ENCODE data around the gene CCNF. TPM values are rescaled to one million over a fixed set of nuclear protein-coding genes. Genes with fewer than 3 reads are reported as not detected.

The CCNF gene
- total and polyA plus RNA-seq, 2 of the 4 experiments (the other 2 are of a cell fraction) = 8.2 to 20.1 TPM

- Histone ChIP-seq H3K27ac (ENCODE audit: insufficient read depth, low read length) (no peak overlapping the region), H3K14ac (replicated peaks; ENCODE audit: low read depth, low read length) (no peak overlapping the region), H3K36me3 (ENCODE audit: control insufficient read depth, insufficient read depth, low read length) (no peaks in the 10 kb centered on the region), H3K79me1 (ENCODE audit: low read depth in 1 of 2, low read length in 2 of 2) (no peaks in the 10 kb centered on the region), H4K91ac (ENCODE audit: insufficient read depth, low read depth, low read length) (no peak overlapping the region), H2BK20ac (ENCODE audit: low read depth, low read length) (no peak overlapping the region), H2AK9ac (replicated peaks; ENCODE audit: low read depth, low read length, poor library complexity) (no peak overlapping the region), H3K4ac (ENCODE audit: low read depth, low read length) (no peak overlapping the region), H3K27me3 (ENCODE audit: control insufficient read depth, insufficient read depth, low read length) (peaks cover 6% of the 10 kb centered on the region; the same call in 1 of the 2 replicates), H3K4me3 (ENCODE audit: insufficient read depth, low read depth, low read length) (no peak overlapping the region), H3K56ac (ENCODE audit: extremely low read depth, insufficient read depth, low read length) (no peak overlapping the region), H4K5ac (ENCODE audit: low read depth, low read length) (no peak overlapping the region), H2BK5ac (ENCODE audit: low read depth, low read length, poor library complexity, severe bottlenecking) (no peak overlapping the region), H2AK5ac (ENCODE audit: low read depth, low read length) (no peak overlapping the region), H4K8ac (ENCODE audit: low read depth in 2 of 2, low read length in 2 of 2) (no peak overlapping the region), H3K18ac (ENCODE audit: low read depth, low read length) (no peak overlapping the region), H3K4me2 (ENCODE audit: low read depth, low read length) (no peak overlapping the region), H3K9me1 (ENCODE audit: insufficient read depth, low read length) (no peaks in the 10 kb centered on the region), H3K9ac (ENCODE audit: low read depth, low read length) (no peak overlapping the region), H2BK120ac (ENCODE audit: low read depth, low read length) (no peak overlapping the region), H3K4me1 (ENCODE audit: control insufficient read depth, insufficient read depth, low read length) (0 out of 2 replicates have a peak, but pooled peaks cover 3% of the 10 kb centered on the region), H3K9me3 (ENCODE audit: control insufficient read depth, insufficient read depth, low read length) (peaks cover 5% of the 10 kb centered on the region; the same call in 1 of the 2 replicates), H3K23ac (ENCODE audit: low read depth, low read length) (no peak overlapping the region), H2AFZ (replicated peaks; ENCODE audit: low read length, poor library complexity) (no peak overlapping the region), H4K20me1 (ENCODE audit: insufficient read depth, low read length) (no peaks in the 10 kb centered on the region), H2BK15ac (ENCODE audit: low read depth, low read length) (no peak overlapping the region)
- ATAC-seq (ENCODE audit: low read depth) = peak; percentile 32; the same call in 1 of the 2 replicates
- TF ChIP-seq FOS (IDR thresholded peaks at IDR 0.05; ENCODE audit: low read depth, low read length) (no peak), MAFK (IDR thresholded peaks at IDR 0.05; ENCODE audit: low read depth, low read length) (no peak), POLR2A (IDR thresholded peaks at IDR 0.05; ENCODE audit: low read depth, low read length) (no peak), NFE2L2 (IDR thresholded peaks at IDR 0.05; ENCODE audit: low read depth, low read length) (no peak), RCOR1 (IDR thresholded peaks at IDR 0.05; ENCODE audit: insufficient replicate concordance, low read length) (no peak), ELK1 (IDR thresholded peaks at IDR 0.05; ENCODE audit: borderline replicate concordance, low read depth, low read length) (no peak), BHLHE40 (IDR thresholded peaks at IDR 0.05; ENCODE audit: low read depth, low read length) (no peak), CTCF (conservative IDR thresholded peaks at IDR 0.05; ENCODE audit: low read depth, low read length) (no peak), MAZ (IDR thresholded peaks at IDR 0.05; ENCODE audit: borderline replicate concordance, low read depth, low read length) (no peak), RAD21 (IDR thresholded peaks at IDR 0.05; ENCODE audit: low read length) (no peak), CHD1 (IDR thresholded peaks at IDR 0.05; ENCODE audit: low read depth, low read length) (no peak), MXI1 (IDR thresholded peaks at IDR 0.05; ENCODE audit: borderline replicate concordance, low read depth, low read length) (no peak), CEBPB (IDR thresholded peaks at IDR 0.05; ENCODE audit: low read depth, low read length) (no peak), SMC3 (IDR thresholded peaks at IDR 0.05; ENCODE audit: low read depth, low read length) (no peak)
- CTCF ChIA-PET = no interaction called here
- DNase-seq = peak; percentile 27
- POLR2A ChIA-PET (ENCODE audit: unreplicated experiment) = interaction anchor here (0.6 kb wide), 1 partner anchor 16 kb away, joined by 4 read pairs; no protein-coding TSS in a partner anchor
- in situ Hi-C loops (cut with MboI; ENCODE audit: low sequenced_read_pairs) = loop anchor here (25.0 kb wide), 1 partner anchor 498 kb away; no protein-coding TSS in a partner anchor
- intact Hi-C loops (cut with micrococcal nuclease) = no loop called here
- no CpG with 5 or more reads among the region's 3 CpGs for WGBS, 2 experiments (ENCODE audit: extremely low coverage in 2 of 2, insufficient read length in 1 of 2)
- dilution Hi-C loops (cut with HindIII; ENCODE audit: low sequenced_read_pairs, unreplicated experiment) = no loop called here
- BruUV-seq (replicated peaks) = no TSS peak
These were observed 43.9 kb upstream of the CCNF start for GRCh38 chr16:2385190-2385836.

Data from IMR-90 (cell line).